HG03095 (cell line): ENCODE data around the gene PLAAT2.
"Not testable (repeated sequence)": the region's sequence is repeated elsewhere in the genome, so short reads cannot be mapped to it uniquely, and the experiment has no call there.

ENCODE experiments used
- ATAC-seq: cut with Tn5 transposase; IDR thresholded peaks from one replicate; pipeline ENCODE4 v1.9.1; 2021; ENCODE audit warnings: moderate library complexity; ENCODE audit not compliant: unreplicated experiment

Gene PLAAT2

DNA sequence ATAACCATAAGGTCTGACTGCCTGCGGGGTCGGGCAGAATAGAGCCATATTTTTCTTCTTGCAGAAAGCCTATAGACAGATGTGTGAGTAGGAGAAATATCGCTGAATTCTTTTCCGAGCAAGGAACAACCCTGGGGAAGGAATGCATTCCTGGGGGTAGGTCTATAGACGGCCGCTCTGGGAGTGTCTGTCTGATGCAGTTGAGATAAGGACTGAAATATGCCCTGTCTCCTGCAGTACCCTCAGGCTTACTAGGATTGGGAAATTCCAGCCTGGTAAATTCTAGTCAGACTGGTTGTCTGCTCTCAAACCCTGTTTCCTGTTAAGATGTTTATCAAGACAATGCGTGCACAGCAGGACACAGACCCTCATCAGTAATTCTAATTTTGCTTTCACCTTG, 18.0 kb upstream of the PLAAT2 start:
- ATAC-seq, result not testable (repeated sequence)

DNA sequence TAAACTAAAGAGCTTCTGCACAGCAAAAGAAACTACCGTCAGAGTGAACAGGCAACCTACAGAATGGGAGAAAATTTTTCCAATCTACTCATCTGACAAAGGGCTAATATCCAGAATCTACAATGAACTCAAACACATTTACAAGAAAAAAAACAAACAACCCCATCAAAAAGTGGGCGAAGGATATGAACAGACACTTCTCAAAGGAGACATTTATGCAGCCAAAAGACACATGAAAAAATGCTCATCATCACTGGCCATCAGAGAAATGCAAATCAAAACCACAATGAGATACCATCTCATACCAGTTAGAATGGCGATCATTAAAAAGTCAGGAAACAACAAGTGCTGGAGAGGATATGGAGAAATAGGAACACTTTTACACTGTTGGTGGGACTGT, 15.7 kb upstream of the PLAAT2 start:
- not testable (repeated sequence) for ATAC-seq

DNA sequence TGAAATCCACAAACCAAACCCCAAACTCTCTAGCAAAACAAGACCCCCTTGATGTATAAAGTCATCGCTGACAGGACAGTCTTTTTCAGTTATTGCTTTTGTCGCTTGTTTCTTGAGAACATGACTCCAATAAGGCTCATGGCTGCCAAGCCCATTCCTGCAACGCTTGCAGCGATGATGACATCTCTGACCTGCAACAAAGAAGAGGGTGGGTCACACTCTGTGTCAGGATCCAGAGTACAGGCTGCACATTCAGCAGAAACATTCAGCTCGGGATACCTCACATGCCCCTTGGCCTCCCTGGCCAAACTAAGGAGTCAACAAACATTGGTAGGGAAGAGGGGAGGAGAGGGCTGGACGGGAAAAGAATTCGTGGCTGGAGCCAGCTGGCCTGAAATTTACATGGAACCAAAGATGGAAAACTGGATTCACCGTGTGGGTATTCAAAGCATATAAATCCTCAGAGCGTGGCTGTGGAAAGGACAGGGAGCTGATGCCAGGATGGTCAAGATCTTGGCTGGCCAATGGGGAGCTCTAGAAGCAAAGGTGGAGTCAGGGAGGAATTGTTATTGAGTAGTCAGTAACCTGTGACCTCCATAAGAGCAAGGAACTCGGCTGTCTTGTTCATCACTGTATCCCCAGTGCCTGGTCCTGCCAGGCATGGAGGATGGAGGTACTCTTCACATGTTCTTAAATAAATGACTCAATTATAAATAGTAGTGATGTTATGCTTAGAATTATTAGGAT, 11.8 kb upstream of the PLAAT2 start:
- no peak for ATAC-seq

DNA sequence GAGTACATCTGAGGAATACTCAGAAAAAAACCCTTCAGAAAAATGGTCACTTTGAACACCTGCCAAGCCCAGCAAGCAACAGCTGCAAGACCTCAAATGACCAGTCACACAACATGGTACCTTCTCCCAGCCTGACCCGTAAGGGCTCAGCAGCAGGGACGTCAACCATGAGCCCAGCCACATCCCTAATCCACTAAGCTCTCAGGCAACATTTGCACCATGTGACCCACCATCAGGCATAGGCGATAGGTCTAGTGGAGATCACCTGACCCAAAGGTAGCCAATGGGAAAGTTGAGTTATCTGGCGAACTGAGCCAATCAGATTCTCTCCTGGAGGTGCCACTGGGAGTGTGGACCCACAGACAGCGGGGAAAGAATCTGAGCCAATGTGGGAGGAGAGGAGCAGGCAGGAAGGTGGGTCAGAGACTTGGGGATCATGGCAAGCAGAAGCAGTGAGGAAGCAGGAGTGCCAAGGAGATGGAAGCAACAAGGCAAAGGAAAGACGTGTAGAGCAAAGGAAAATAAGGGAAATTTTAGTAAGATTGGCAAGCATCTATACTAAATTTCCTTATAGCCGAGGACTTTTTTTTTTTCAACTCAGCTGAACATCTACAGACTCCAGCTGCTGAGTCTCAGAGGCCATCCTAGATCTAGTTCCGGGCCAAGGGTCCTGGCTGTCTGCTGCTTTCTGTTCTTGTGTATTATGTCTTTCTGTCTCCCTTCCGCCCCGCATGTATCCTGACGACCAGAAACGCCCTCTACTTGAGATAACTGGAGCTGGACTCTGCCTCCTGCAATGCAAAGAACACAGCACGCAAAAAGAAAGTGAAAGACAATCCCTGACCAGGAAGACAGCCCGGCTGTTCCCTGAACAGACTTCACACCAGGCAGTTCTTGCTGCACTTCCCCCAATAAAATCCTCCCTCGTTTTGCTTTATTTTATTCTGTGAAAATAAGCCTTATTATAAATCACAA, 11.0 kb upstream of the PLAAT2 start:
- ATAC-seq, result no peak

DNA sequence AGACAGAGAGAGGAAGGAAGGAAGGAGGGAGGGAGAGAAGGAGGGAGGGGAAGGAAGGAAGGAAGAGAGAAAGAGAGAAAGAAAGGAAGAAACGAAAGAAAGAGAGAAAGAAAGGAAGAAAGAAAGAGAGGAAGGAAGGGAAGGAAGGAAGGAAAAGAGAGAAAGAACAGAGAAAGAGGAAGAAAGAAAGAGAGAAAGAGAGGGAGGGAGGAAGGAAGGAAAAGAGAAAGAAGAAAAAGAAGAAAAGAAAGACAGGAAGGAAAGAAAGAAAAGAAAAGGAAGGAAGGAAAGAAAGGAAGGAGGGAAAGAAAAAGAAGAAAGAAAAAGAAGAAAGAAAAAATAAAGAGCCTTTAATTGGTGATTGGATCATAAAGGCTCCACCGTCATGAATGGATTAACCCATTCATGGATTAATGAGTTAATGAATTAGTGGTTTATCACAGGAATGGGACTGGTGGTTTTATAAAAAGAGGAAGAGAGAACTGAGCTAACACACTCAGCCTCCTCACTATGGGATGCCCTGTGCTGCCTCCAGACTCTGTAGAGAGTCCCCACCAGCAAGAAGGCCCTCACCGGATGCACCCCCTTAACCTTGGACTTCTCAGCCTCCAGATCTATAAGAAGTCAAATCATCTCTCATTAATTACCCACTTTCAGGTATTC, 9.0 kb upstream of the PLAAT2 start:
- no peak for ATAC-seq

DNA sequence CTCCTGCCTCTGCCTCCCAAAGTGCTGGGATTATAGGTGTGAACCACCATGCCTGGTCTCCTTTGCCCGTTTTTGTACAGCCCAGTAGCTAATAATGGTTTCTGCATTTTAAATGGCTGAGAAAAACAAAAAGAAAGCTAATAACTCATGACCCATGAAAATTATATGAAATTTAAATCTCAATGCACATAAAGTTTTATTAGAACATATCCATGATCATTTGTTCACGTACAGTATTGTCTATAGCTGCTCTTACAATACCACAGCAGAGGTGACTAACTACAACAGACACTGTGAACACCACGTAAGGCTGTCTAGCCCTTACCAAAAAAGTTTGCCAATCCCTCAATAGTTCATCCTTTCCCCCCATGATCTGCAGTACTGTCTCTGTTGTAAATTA, 6.4 kb upstream of the PLAAT2 start:
- no peak for ATAC-seq

DNA sequence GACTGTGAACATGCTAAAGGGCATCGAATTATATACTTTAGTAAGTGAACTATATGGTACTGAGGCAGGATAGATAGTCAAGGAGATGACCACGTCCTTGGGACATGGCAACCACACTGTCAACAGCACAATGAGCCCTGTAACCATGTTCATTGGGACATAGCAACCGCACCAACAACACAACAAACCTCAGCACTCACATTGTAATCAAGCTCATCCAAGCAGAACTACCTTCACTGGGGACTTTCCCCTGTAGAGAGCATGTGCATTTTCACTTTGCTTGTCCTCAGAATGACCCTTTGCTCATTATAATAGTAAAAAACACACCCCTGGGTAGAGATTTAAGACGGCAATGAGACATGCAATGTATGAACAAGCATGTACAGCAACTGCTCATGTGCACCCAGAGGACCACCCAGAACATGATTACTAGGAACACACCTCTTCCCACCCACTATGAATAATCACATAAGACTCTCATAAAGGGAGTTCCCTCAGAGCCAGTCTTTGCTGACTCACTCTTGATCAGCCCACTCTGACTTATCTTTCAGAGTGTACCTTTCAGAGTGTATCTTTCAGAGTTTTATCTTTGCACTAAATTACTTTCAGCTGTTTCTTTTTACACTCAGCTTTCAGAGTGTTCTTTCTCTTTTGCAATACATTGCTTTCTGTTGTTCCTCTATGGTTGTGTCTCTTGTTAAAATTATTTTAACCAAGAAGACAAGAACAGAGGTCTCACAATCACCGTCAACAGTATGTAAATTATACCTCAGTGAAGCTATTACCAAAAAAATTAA, 4.1 kb upstream of the PLAAT2 start:
- ATAC-seq, result peak; percentile 80

DNA sequence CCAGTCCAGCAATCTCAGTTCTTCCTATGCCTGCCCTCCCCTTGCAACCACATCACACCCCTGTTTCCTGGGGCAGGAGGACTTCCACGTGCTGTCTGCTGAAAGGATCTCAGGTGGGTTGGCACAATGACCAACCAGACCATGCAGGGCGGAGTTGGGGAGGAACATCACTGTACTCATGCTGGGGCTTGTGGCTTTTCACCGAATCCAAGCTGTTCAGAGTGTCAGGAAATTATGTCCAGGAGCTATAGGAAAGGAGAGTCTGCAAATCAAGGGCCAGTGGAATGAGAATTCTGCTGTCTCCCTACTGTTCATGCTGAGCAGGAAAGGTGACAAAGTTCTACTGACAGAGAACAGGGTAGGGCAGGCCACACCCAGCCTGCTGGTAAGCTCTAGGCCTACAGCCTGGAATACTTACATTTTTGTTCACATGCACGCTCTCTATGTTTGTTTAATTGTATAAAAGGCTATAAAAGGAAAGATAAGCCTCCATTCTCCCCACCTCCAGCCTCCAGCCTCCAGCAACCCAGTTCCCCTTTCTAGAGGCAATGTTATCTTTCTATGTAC, 1.7 kb upstream of the PLAAT2 start:
- no peak for ATAC-seq

DNA sequence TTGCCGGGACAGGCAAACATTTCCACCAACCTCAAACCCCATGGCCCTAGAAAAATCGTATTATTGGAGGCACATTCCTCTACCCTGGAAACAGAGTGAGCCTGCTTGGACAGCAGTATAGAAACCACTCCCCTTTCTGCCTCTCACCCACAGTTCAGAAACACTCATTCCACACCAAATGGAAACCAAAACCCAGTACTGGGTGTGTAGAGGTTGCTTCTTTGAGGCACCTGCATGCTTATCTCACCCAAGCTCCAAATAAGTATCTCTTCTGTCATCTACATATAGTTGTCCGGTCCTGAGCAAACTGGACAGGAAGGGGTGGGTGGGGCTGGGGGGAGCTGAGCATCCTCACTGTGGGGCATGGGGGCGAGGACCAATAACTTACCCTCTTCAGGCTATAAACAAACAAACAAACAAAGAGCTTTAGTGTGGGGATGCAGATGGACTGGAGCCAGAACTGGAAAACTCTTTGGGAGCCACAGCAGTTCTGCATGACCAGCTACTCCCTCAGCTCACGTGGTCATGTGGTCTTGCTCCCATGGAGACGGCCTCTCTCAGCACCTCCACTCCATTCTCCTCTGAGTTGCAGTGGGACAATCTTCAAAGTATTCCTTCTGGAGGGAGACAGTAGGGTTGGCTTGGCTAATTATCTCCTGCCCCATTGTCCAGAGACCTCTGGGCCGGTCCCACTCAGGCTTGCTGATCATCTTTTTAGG, 1.0 kb upstream of the PLAAT2 start:
- peak; percentile 65 for ATAC-seq

DNA sequence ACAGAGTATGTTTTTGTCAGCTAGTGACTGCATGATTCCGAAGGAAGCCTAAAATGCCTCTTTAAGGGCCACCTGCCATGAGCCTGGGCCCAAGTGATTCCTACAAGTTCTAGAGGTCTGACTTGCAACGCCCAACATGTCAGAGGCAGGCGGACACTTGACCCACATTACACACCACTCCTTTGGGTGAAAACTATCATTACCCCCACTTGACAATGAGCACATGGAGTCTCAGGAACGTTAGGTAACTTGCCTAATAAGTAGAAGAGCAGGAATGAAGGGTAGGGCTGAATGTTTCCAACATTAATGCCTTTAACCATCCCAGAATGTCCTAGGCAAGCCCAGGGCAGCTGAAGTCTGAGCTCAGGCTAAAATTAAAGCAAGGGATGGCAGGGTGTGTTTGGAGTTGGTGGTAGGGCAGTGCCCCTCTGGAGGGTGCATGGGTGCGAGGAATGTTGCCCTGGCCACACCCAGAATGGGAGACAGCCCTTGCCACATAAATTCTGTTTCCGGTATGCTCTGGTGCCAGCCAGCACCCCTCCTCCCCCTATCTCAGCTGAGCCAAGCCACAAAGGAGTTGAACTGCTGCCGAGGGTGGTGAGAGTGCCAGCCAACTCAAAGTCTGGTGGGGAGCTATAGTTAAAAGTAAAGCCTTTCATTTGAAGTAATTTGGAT, 2.5 kb downstream of the PLAAT2 start:
- ATAC-seq, result no peak

DNA sequence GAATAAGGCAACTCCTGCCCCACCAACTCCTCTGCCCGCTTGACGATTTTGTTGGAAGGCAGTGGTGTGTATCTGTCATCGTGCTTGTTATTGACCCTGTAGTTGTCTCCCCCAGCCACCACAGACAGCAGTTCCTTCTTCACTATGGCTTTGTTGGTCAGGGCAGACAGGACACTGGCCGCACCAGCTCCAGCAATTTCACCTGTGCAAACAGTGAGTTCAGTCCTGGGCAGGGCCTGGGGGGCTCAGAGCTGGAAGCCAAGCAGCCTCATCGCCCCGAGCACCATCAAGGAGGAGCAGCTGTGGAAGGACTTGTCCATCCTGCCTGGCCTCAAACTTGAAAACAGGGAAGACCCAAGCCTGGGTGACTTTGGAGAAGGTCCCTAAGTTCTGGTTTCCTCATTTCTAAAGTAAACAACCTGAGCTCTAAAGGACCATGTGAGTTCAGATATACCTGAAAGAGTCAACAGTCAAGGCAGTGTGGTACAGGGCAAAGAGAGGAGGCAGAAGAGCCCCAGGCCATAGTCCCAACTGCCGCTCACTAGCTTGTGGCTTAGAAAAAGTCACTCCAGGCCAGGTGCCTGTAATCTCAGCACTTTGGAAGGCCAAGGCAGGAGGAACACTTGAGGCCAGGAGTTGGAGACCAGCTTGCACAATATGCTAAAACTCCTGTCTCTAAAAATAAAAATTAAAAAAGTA, 4.6 kb downstream of the PLAAT2 start:
- ATAC-seq, result no peak

DNA sequence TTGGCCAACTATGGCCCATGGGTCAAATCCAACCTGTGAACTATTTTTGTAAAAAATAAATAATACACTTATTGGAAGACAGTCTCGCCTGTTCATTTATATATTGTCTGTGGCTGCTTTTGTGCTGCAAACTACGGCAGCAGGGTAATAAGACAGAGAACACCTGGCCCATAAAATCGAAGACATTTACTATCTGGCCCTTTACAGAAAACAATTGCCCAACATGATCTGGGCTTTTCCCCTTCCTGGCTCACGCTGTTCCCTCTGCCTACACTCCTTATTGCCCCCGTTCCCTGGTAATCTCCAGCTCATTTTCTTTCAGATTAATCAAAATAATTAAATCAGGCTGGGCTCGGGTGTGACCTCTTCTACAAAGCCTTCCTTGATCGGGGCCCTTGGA, 5.6 kb downstream of the PLAAT2 start:
- no peak for ATAC-seq

DNA sequence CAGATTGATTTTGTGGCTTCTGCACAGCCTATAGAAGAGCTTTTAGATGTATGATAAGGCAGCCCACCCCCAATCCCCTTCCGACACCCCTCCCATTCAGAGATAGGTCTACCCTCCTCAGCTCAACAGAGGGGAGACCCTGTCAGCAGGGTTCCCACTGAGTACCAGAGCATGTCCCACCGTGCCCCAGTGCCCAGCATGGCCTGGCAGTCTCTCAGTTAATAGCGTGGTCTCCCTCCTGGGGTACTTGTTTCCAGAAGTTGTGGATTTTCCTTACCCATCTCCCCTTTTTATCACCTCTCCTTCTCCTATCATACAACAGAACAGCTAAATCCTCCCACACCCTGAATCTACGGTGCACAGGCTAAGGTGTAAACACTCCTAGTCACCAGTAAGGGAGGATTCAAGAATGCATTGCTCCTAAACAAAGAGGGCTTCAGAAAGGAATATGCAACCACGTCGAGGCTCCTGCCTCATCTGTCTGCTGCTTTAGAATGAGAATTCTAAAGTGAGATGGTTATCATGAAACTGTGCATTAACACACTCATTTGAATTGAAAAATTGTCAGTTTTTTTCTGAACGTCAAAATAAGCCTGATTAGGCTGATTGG, 6.7 kb downstream of the PLAAT2 start:
- no peak for ATAC-seq

DNA sequence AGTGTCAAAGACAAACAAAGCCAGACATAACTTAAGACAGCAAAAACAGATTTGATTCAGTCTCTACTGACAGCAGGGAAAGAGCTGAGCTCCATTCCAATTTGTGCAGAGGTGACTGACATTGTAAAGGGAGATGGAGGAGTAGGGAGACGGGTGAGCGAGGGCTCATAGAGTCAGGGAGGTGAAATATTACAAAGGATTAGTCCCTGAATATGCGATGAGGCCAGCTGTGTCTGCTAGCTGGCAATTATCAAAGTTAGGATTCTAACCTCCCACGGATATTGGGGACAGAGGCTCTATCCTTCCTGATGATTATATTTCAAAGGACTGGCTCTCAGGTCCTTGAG, 8.3 kb downstream of the PLAAT2 start:
- no peak for ATAC-seq

DNA sequence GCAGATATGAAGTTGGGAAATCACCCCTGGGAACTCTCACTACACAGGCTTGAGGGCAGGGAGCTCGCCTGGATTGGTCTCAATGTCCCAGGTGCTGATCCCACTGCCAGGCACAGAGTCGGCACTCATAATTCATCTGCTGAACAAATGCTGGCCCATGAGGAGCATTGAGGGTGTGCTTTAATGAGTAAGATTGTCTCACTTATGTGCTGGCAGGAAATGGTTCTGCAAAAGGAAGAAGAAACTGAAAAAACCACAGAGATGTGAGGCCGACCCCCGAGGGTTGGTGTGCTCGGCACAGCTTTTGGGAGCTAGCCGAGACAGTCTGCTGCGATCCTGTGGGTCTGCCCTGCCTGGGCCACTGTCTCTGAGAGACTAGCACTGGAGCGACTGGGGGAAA, 9.4 kb downstream of the PLAAT2 start:
- ATAC-seq, result peak; percentile 79

DNA sequence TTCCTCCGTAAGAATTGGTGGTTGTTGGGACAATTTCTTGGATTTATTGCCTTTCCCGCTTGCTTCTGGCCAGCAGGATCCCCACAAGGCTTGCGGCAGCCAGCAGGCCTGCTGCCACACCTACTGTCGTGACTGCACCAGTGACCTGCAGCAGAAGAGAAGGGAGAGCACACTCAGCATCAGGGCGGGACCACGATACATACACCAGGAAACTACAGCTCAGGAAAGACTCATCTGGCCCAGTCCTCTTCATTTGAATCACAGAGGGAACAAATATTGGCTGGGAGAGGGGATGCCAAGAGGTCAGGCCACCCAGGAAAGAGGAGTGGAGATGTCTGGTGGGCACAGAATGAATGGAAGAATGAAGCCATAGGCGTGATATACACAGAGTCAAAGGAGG, 10.3 kb downstream of the PLAAT2 start:
- ATAC-seq, result no peak

DNA sequence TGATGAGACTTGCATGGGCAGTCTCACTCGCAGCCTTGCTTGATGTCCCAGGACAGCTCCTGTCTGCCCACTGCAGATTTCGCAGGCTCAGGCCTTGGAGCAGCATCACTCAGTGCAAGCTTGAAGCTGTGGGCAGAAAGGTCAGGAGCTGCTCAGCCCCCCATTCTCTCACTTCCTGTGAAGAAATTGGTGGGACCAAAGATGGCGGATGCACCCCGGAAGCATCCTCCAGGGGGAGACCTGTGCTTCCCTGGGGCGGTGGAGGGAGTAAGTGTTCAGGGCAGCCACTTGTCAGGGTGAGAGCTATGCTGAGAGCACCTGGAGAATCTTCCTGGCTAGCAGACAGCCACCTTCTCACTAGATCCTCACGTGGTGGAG, 11.3 kb downstream of the PLAAT2 start:
- no peak for ATAC-seq

DNA sequence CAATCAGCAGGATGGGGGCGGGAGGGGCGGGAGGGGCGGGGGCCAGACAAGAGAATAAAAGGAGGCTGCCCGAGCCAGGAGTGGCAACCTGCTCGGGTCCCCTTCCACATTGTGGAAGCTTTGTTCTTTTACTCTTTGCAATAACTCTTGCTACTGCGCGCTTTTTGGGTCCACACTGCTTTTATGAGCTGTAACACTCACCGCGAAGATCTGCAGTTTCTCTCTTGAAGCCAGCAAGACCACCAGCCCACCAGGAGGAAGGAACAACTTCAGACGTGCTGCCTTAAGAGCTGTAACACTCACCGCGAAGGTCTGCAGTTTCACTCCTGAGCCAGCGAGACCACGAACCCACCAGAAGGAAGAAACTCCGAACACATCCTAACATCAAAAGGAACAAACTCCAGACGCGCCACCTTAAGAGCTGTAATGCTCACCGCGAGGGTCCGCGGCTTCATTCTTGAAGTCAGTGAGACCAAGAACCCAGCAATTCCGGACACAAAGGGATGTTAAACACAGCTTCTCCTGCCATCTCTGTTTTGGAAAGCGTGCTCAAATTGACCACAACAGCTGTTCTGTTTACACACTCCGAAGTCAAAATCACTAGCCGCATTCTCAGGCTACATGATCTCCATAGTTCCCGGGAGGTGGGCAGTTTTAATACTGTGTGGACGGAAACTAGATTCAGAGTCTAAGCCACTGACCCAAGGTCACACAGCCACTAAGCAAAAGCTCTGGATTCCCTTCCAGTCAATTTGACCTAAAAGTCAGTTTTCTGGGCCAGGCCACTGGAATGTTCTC, 11.9 kb downstream of the PLAAT2 start:
- ATAC-seq, result no peak
